AG20443 (cell line): Measurements from ENCODE around the gene ERH.
"Not testable (repeated sequence)": the region's sequence is repeated elsewhere in the genome, so short reads cannot be mapped to it uniquely, and the experiment has no call there.

ENCODE experiments used
- DNase-seq: peaks from one replicate; pipeline ENCODE4 v3.0.0; 2012; ENCODE audit warnings: low spot score, mixed read lengths

ERH gene

GRCh38 chr14:69398053-69398817, at the start of gene ERH, which contains the start of gene SLC39A9:
Gene ERH (minus strand): TSS chr14:69398299. CDS start chr14:69398233, 66 bp downstream.
Gene SLC39A9 (plus strand): TSS chr14:69398692. CDS start chr14:69399370, 678 bp downstream.
- peak; percentile 96 for DNase-seq

- DNase-seq = no peak
Observed at GRCh38 chr14:69443296-69443805, 45.3 kb upstream of the ERH start.

- no peak for DNase-seq
Observed at GRCh38 chr14:69441948-69442347, 43.8 kb upstream of the ERH start.

GRCh38 chr14:69439521-69440270, 41.6 kb upstream of the ERH start:
- DNase-seq = no peak

DNA sequence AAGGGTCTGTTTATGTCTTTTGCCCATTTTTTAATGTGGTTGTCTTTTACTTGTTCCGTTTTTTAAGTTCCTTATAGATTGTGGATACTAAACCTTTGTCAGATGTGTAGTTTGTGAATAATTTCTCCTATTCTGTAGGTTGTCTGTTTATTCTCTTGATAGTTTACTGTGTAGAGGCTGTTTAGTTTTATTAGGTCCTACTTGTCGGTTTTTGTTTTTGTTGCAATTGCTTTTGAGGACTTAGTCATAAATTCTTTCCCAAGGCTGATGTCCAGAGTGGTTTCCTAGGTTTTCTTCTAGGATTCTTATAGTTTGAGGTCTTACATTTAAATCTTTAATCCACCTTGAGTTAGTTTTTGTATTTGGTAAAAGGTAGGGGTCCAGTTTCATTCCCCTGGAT, 34.3 kb upstream of the ERH start:
- DNase-seq = no peak

- DNase-seq = no peak
Observed at GRCh38 chr14:69430306-69430939, 32.3 kb upstream of the ERH start.

GRCh38 chr14:69429643-69430042, 31.5 kb upstream of the ERH start:
- no peak for DNase-seq

GRCh38 chr14:69428289-69428998, 30.3 kb upstream of the ERH start:
- no peak for DNase-seq

GRCh38 chr14:69427596-69427995, 29.5 kb upstream of the ERH start:
- DNase-seq = no peak

DNA sequence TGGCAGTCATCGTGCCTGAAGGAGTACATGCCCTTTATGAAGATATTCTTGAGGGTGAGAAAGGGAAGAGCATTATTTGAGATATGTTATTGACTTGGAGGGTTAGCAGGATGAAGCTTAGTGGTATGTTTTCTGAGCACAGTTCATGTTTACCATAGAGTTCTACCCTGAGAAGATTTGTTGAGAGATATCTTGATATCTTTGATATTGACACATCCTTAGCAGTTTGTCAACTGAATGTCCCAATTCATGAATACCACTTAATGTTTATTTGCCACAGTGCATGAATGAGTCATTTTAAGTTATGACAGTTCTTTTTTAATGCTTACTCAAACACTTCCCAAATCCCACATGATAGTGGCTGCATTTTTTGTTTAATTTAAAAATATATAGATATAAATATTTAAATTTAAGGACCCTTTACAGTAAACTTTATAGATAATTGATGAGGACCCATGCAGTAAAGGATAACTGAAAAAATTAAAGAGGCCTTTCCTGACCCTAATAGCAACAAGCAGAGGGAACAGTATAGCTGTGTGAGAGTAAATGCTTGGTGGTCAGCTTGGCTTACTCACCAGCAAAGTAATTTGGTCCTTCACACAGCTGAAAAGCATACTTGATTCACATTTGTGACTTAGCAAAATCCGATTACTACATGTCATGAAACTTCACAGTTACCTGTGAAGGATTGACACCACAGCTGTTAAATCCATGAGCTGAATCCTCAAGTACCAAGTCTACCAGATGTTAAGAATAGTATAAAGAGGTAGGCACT, 26.2 kb upstream of the ERH start:
- DNase-seq = peak; percentile 14

GRCh38 chr14:69423279-69423678, 25.2 kb upstream of the ERH start:
- peak; percentile 35 for DNase-seq

DNA sequence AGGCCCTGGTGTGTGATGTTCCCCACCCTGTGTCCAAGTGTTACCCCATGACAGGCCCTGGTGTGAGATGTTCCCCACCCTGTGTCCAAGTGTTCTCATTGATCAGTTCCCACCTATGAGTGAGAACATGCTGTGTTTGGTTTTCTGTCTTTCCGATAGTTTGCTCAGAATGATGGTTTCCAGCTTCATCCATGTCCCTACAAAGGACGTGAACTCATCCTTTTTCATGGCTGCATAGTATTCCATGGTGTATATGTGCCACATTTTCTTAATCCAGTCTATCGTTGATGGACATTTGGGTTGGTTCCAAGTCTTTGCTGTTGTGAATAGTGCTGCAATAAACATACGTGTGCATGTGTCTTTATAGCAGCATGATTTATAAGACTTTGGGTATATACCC, 18.0 kb upstream of the ERH start:
- DNase-seq = not testable (repeated sequence)

- no peak for DNase-seq
Observed at GRCh38 chr14:69413483-69413882, 15.4 kb upstream of the ERH start.

GRCh38 chr14:69408331-69408960, 10.3 kb upstream of the ERH start:
- DNase-seq = no peak

DNA sequence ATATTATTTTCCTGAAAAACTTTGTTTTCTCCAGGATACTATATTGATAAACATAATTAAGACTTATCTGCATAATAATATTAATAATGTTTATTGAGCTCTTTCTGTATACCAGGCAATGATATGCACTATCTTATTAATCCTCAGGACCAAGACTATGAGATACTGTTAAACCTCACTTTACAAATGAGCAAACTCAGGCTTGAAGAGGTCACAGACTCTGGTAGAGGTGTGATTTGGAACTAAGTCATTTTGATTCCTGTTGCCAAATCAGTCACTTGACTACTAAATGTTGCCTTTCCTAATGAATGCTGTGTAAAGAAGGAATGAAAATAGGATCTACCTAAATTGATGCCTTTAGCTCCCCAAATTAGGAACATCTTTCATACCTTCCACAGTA, 7.7 kb upstream of the ERH start:
- DNase-seq = no peak

DNA sequence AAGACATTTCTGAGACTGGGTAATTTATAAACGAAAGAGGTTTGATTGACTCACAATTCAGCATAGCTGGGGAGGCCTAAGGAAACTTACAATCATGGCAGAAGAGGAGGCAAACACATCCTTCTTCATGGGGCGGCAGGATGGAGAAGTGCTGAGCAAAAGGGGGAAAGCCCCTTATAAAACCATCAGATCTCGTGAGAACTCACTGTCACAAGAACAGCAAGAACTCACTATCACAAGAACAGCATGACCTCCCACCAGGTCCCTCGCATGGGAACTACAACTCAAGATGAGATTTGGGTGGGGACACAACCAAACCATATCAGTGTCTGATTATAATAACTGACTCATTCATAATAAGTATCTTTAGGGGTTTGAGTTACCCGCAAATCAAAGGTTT, 6.8 kb upstream of the ERH start:
- no peak for DNase-seq

GRCh38 chr14:69404478-69404877, 6.4 kb upstream of the ERH start:
- DNase-seq = no peak

GRCh38 chr14:69401841-69402240, 3.7 kb upstream of the ERH start:
- DNase-seq = no peak

GRCh38 chr14:69400154-69400553, 2.1 kb upstream of the ERH start:
- no peak for DNase-seq

GRCh38 chr14:69399750-69400149, 1.7 kb upstream of the ERH start:
- DNase-seq = no peak

GRCh38 chr14:69398818-69399210, 715 bp upstream of the ERH start:
- DNase-seq = no peak
